ENCODE data around the gene IL6R.

IL6R gene

GRCh38 chr1:154454386-154455120 lies 49.4 kb downstream of the IL6R start:
- TF ChIP-seq SUZ12 (IDR thresholded peaks at IDR 0.05; ENCODE audit: extremely low read depth, insufficient read depth, insufficient read length), result no peak
- TF ChIP-seq YY1 (IDR thresholded peaks at IDR 0.05; ENCODE audit: insufficient read depth, insufficient read length), result no peak
- TF ChIP-seq ZNF274 (IDR thresholded peaks at IDR 0.05; ENCODE audit: low read depth, low read length), result no peak
- Histone ChIP-seq H3K9ac (ENCODE audit: insufficient read length, low read depth) (no peak overlapping the region), H3K4me1 (ENCODE audit: insufficient read depth, insufficient read length) (peaks cover 6% of the 10 kb centered on the region), H3K27me3 (ENCODE audit: insufficient read depth, insufficient read length) (no peaks in the 10 kb centered on the region), H3K36me3 (ENCODE audit: insufficient read depth, insufficient read length, low read length) (peaks cover 5% of the 10 kb centered on the region), H3K9me3 (ENCODE audit: insufficient read depth, low read length) (no peaks in the 10 kb centered on the region), H3K4me3 (ENCODE audit: insufficient read length, low read depth) (no peak overlapping the region)
- no peak for DNase-seq (ENCODE audit: low read depth, low spot score)

- Histone ChIP-seq H3K27me3 (ENCODE audit: insufficient read depth, insufficient read length) (no peaks in the 10 kb centered on the region), H3K4me1 (ENCODE audit: insufficient read depth, insufficient read length) (peaks cover 6% of the 10 kb centered on the region), H3K36me3 (ENCODE audit: insufficient read depth, insufficient read length, low read length) (peaks cover 5% of the 10 kb centered on the region), H3K9ac (ENCODE audit: insufficient read length, low read depth) (no peak overlapping the region), H3K9me3 (ENCODE audit: insufficient read depth, low read length) (no peaks in the 10 kb centered on the region), H3K4me3 (ENCODE audit: insufficient read length, low read depth) (no peak overlapping the region)
- DNase-seq (ENCODE audit: low read depth, low spot score), result no peak
- TF ChIP-seq YY1 (IDR thresholded peaks at IDR 0.05; ENCODE audit: insufficient read depth, insufficient read length), result no peak
- TF ChIP-seq ZNF274 (IDR thresholded peaks at IDR 0.05; ENCODE audit: low read depth, low read length), result no peak
- no peak for TF ChIP-seq SUZ12 (IDR thresholded peaks at IDR 0.05; ENCODE audit: extremely low read depth, insufficient read depth, insufficient read length)
Observed at GRCh38 chr1:154456631-154457030, 51.5 kb downstream of the IL6R start.

GRCh38 chr1:154459080-154459479 lies 53.9 kb downstream of the IL6R start:
- Histone ChIP-seq H3K4me3 (ENCODE audit: insufficient read length, low read depth) (no peak overlapping the region), H3K9ac (ENCODE audit: insufficient read length, low read depth) (no peak overlapping the region), H3K27me3 (ENCODE audit: insufficient read depth, insufficient read length) (no peaks in the 10 kb centered on the region), H3K9me3 (ENCODE audit: insufficient read depth, low read length) (no peaks in the 10 kb centered on the region), H3K36me3 (ENCODE audit: insufficient read depth, insufficient read length, low read length) (no peaks in the 10 kb centered on the region), H3K4me1 (ENCODE audit: insufficient read depth, insufficient read length) (peaks cover 2% of the 10 kb centered on the region)
- no peak for TF ChIP-seq SUZ12 (IDR thresholded peaks at IDR 0.05; ENCODE audit: extremely low read depth, insufficient read depth, insufficient read length)
- DNase-seq (ENCODE audit: low read depth, low spot score), result no peak

GRCh38 chr1:154460695-154461260 lies 55.6 kb downstream of the IL6R start:
- H3K4me1 ChIP-seq (ENCODE audit: insufficient read depth, insufficient read length), result peaks cover 3% of the 10 kb centered on the region
- DNase-seq (ENCODE audit: low read depth, low spot score), result no peak
- H3K4me3 ChIP-seq (ENCODE audit: insufficient read length, low read depth), result no peak overlapping the region
- H3K9ac ChIP-seq (ENCODE audit: insufficient read length, low read depth), result no peak overlapping the region
- no peak for TF ChIP-seq ZNF274 (IDR thresholded peaks at IDR 0.05; ENCODE audit: low read depth, low read length)
- H3K9me3 ChIP-seq (ENCODE audit: insufficient read depth, low read length), result no peaks in the 10 kb centered on the region
- no peaks in the 10 kb centered on the region for H3K36me3 ChIP-seq (ENCODE audit: insufficient read depth, insufficient read length, low read length)
- no peaks in the 10 kb centered on the region for H3K27me3 ChIP-seq (ENCODE audit: insufficient read depth, insufficient read length)

- H3K27me3 ChIP-seq (ENCODE audit: insufficient read depth, insufficient read length), result no peaks in the 10 kb centered on the region
- H3K36me3 ChIP-seq (ENCODE audit: insufficient read depth, insufficient read length, low read length), result no peaks in the 10 kb centered on the region
- H3K4me1 ChIP-seq (ENCODE audit: insufficient read depth, insufficient read length), result peaks cover 5% of the 10 kb centered on the region
- no peak for DNase-seq (ENCODE audit: low read depth, low spot score)
- no peak overlapping the region for H3K9ac ChIP-seq (ENCODE audit: insufficient read length, low read depth)
- TF ChIP-seq ZNF274 (IDR thresholded peaks at IDR 0.05; ENCODE audit: low read depth, low read length) (no peak), YY1 (IDR thresholded peaks at IDR 0.05; ENCODE audit: insufficient read depth, insufficient read length) (no peak), SUZ12 (IDR thresholded peaks at IDR 0.05; ENCODE audit: extremely low read depth, insufficient read depth, insufficient read length) (no peak)
- no peak overlapping the region for H3K4me3 ChIP-seq (ENCODE audit: insufficient read length, low read depth)
- H3K9me3 ChIP-seq (ENCODE audit: insufficient read depth, low read length), result no peaks in the 10 kb centered on the region
Observed at GRCh38 chr1:154463512-154463990, 58.4 kb downstream of the IL6R start.

- no peak for DNase-seq (ENCODE audit: low read depth, low spot score)
- no peak overlapping the region for H3K9ac ChIP-seq (ENCODE audit: insufficient read length, low read depth)
- no peaks in the 10 kb centered on the region for H3K27me3 ChIP-seq (ENCODE audit: insufficient read depth, insufficient read length)
- TF ChIP-seq ZNF274 (IDR thresholded peaks at IDR 0.05; ENCODE audit: low read depth, low read length), result no peak
- TF ChIP-seq YY1 (IDR thresholded peaks at IDR 0.05; ENCODE audit: insufficient read depth, insufficient read length), result no peak
- TF ChIP-seq SUZ12 (IDR thresholded peaks at IDR 0.05; ENCODE audit: extremely low read depth, insufficient read depth, insufficient read length), result no peak
- no peaks in the 10 kb centered on the region for H3K9me3 ChIP-seq (ENCODE audit: insufficient read depth, low read length)
- no peak overlapping the region for H3K4me3 ChIP-seq (ENCODE audit: insufficient read length, low read depth)
- H3K4me1 ChIP-seq (ENCODE audit: insufficient read depth, insufficient read length), result peaks cover 9% of the 10 kb centered on the region
- H3K36me3 ChIP-seq (ENCODE audit: insufficient read depth, insufficient read length, low read length), result no peaks in the 10 kb centered on the region
Observed at GRCh38 chr1:154465621-154466195, 60.6 kb downstream of the IL6R start.

GRCh38 chr1:154466206-154466605 lies 61.1 kb downstream of the IL6R start:
- no peak overlapping the region for H3K4me3 ChIP-seq (ENCODE audit: insufficient read length, low read depth)
- no peak for DNase-seq (ENCODE audit: low read depth, low spot score)
- no peaks in the 10 kb centered on the region for H3K36me3 ChIP-seq (ENCODE audit: insufficient read depth, insufficient read length, low read length)
- no peaks in the 10 kb centered on the region for H3K9me3 ChIP-seq (ENCODE audit: insufficient read depth, low read length)
- no peak for TF ChIP-seq ZNF274 (IDR thresholded peaks at IDR 0.05; ENCODE audit: low read depth, low read length)
- H3K4me1 ChIP-seq (ENCODE audit: insufficient read depth, insufficient read length), result peaks cover 9% of the 10 kb centered on the region
- H3K9ac ChIP-seq (ENCODE audit: insufficient read length, low read depth), result no peak overlapping the region
- no peaks in the 10 kb centered on the region for H3K27me3 ChIP-seq (ENCODE audit: insufficient read depth, insufficient read length)
